Measurements from ENCODE around the gene ZFYVE28.

The ZFYVE28 gene

DNA sequence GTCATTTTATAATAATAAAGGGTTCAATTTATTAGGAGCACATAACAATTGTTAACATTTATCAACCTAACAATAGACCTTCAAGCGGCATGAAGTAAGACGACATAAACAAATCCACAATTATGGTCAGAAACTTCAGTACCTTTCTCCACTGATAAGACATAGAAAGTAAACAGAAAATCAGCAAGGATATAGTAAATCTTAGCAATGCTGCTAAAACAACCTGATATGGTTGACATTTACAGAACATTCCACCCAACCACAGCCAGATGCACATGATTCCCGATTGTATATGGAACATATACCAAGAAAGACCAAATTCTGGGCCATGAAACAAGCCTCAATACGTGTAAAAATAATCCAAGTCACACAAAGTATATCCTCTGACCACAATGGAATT, 71.3 kb downstream of the ZFYVE28 start:
- DNase-seq = no peak

GRCh38 chr4:2343476-2343875, 75.0 kb downstream of the ZFYVE28 start:
- no peak for DNase-seq

DNA sequence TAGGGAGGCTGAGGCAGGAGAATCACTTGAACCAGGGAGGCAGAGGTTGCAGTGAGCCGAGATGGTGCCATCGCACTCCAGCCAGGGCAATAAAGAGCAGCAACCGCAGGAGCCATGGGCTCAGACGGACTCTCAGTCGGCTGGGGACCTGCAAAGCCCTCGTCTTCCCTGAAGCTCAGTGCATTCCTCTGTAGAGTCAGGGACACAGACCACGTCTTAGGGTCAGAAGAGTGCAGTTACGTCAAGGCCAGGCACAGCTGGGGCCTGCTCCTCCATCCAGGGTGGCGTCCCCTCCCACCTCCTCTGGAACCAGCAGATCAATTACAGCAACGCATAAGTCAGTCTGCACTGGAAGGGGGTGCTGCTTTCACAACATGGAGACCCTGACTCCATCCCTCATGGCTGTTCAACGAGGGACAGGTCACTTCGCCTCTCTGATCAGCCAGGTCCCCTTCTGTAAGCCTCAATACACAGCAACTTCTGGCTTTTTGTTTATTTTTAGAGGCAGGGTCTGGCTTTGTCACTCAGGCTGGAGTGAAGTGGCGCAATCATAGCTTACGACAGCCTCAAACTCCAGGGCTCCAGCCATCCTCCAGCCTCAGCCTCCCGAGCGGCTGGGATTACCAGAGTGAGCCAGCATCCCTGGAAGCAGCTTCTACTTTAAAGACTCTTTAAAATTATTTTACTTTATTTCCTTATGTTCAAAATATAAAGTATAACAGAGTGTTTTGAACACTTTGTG, 76.4 kb downstream of the ZFYVE28 start:
- DNase-seq = no peak

GRCh38 chr4:2341261-2341841, 77.1 kb downstream of the ZFYVE28 start:
- DNase-seq = no peak

DNA sequence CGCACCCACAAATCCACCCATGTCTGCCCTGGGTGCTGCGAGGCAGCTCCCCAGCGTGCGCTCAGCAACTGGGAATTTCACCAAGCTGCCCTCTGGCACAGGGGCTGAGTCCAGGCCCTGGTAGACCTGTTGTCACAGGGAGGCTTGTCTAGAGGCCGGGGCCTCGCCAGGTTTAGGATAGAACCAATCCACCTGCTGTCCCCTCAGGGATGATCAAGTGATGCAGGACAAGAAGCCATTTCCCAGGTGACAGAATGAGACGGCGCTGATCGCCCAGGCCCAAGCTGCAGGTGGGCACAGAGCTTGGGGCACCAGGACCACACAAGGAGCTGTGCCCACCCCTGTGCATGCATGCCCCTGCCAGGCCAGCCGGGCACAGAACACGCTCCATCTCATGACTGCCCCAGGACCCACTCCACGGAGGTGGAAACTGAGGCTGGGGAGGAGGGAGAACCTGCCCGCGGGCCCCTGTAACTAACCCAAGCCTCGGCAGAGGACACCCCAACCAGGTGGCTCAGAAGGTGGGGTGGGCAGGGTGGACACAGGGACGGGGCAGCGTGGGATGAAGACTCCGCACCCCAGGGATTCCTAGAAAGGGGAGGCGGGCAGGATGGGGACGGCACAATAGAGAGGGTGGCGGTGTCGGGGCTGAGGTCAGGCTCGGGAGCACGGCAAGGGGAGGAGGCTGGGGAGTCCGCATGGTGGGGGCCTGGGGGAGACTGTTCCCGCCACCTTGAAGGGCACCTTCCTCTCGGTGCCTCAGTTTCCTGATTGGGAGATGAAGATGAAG, 78.0 kb downstream of the ZFYVE28 start:
- DNase-seq = no peak

- DNase-seq = no peak
These were observed 78.8 kb downstream of the ZFYVE28 start for GRCh38 chr4:2339458-2340271.

DNA sequence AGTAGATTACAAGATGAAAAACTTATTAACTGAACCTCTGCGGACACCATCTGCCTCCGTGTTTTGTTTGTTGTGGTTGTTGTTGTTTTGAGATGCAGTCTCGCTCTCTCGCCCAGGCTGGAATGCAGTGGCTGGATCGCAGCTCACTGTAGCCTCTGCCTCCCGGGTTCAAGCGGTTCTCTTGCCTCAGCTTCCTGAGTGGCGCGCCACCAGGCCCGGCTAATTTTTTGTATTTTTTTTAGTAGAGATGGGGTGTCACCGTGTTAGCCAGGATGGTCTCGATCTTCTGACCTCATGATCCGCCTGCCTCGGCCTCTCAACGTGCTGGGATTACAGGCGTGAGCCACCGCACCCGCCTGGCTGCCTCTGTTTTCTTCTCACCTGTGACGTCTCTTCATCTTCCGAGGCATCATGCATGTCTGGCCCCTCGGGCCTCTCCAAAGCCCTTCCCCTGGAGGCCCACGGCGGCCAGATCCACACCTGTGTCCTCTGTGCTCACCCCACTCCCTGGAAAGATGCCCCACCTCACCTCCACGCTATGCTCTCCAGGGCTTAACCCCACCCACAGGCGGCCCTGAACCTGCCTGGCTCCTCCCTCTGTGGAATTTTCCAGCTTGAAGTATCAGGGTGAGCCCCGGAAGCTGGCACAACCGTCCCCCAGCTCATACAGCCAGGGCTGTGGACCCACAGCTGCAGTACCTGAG, 79.5 kb downstream of the ZFYVE28 start:
- no peak for DNase-seq

DNA sequence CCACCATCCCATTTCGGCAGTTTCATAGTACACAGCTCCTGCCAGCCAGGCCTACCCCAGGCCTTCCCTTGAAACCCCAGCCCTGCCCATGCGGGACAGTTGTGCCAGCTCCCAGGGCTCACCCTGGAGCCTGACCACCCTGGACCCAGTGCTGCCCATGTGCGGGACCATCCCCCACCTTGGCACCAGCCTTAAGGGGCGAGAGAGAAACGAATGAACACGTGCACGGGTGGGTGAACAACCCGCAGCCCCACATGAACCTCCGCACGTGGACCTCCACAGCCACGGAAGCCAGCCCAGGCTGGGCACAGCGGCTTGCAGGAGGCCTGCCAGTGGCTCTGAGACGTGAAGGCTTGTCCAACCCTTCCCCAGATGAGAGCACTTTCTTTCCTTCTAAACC, 80.5 kb downstream of the ZFYVE28 start:
- no peak for DNase-seq

DNA sequence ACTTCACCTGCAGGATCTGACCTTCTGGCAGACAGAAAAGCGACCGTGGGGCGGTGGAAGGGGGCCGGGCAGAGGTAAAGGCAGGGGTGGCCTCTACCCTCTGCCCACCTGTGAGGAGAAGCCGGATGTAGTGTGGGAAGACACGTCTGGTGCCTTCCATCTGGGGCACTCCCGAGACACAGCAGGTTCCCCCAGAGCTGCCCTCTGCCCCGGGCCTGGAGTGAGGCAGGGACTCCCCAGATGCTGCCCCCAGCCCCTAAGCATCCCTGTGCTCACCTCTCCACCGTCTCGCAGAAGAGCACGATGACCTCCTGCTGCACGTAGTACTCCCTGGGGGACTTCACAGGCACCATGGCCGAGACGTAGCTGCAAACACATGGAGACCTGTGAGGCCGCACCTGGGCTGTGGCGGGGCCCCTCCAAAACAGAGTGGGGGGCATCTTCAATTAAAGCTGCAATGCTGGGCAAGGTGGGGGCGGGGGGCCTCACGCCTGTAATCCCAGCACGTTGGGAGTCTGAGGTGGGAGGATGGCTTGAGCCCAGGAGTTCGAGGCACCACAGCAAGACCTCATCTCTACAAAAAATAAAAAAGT, 81.2 kb downstream of the ZFYVE28 start:
- DNase-seq = no peak

DNA sequence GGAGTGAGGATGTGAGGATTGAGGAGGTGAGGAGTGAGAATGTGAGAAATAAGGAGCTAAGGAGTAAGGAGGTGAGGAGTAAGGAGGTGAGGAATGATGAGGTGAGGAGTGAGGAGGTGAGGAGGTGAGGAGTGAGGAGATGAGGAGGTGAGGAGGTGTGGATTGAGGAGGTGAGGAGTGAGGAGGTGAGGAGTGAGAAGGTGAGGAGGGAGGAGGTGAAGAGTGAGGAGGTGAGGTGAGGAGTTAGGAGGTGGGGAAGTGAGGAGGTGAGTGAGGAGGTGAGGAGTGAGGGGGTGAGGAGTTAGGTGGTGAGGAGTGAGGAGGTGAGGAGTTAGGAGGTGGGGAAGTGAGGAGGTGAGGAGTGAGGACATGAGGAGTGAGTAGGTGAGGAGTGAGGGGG, 81.8 kb downstream of the ZFYVE28 start:
- DNase-seq = no peak

- no peak for DNase-seq
These were observed 82.7 kb downstream of the ZFYVE28 start for GRCh38 chr4:2335729-2336101.

- DNase-seq = no peak
These were observed 83.4 kb downstream of the ZFYVE28 start for GRCh38 chr4:2334826-2335728.

DNA sequence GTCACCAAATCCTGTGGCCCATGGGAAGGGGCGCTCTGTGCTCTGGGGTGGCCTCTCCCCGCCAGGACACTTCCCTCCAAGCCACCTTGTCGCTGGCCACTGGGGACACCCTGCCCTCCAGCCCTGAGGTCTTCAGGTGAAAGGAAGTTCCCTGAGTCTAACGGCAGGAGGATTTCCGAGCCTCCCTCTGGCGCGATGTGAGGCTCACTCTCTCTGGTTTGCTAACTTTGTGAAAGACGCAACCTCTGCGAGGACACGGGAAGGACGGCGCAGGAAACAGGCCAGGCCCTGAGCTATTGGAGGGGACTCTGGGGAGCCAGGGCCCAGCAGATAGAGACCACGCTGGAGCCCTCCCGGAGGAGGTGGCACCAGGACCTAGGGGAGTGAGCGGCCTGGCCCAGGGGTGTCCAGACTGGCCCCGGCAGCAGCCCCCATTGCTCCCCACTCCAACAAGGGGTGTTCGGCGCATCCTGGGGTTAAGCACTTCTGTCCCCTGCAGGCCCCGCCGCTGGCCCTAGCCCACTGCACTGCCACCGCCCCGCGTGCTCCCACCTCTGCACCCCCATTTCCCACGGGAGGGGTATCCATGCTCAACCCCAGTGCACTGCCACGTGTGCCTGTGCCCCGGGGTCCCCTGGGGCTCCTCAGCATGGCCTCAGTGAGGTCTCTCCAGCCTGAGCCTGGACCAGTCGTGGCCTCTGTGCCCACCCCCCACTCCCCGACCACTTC, 84.4 kb downstream of the ZFYVE28 start:
- no peak for DNase-seq

- DNase-seq = no peak
These were observed 85.0 kb downstream of the ZFYVE28 start for GRCh38 chr4:2333356-2333841.

DNA sequence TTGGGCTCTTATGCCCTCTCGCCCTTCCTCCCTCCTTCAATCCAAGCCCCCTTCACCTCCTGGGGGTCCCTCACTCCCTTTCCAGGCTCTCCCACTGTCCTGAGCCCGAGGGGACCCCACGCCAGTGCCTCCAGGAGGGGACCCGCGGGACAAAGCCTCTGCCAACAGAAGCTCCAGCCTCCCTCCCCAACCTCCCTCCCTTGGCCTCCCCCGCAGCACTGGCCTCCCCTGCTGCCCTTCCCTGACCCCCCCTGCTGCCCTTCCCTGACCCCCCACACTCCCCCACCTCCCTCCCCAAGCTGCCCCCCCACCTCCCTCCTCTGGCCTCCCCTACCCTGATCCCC, 85.5 kb downstream of the ZFYVE28 start:
- DNase-seq = no peak

- no peak for DNase-seq
These were observed 86.1 kb downstream of the ZFYVE28 start for GRCh38 chr4:2332201-2332975.

DNA sequence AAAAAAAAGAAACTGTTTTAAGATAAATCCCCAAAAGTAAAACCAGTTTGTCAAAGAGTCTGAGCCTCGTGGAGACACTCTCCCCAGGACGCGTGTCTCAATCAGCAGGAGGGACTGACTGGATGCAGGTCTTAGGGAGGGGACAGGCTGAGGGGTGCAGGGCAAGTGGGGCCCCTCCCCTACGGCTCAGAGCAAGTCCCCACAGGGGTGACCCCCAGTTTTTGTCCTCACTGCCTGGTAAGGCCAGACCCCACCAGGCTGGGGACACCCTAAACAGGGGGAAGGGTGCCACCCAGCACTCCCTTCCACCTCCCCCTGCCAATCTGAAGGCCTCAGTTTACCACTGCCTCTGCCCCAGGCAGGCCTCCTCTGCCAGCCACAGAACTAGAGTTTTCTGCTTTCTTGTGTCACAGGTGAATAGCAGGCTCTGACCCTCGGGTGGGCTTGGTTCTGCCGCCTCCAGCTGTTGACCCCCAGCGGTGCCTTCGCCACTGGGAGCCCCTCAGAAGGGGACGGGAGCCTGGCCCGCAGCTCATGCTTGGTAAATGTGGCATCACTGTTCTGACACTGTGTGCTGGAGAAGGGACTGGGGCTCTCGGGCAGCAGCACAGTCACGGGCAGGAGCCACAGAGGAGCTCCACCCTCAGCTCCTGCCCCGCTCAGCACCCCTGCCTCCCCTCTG, 86.8 kb downstream of the ZFYVE28 start:
- no peak for DNase-seq

GRCh38 chr4:2331043-2331420, 87.4 kb downstream of the ZFYVE28 start:
- DNase-seq = no peak
